Fibroblast of upper back skin (primary cell): ENCODE data around the gene IL4R.

Experiments
- DNase-seq: peaks from one replicate; pipeline ENCODE4 v3.0.0-alpha.2; 2013

IL4R gene

GRCh38 chr16:27289669-27290068, 24.1 kb upstream of the IL4R start:
- DNase-seq: peak; percentile 66

- DNase-seq: no peak
These were observed 23.2 kb upstream of the IL4R start for GRCh38 chr16:27290562-27290961.

- DNase-seq: no peak
These were observed 22.7 kb upstream of the IL4R start for GRCh38 chr16:27291106-27291505.

- no peak for DNase-seq
These were observed 22.0 kb upstream of the IL4R start for GRCh38 chr16:27291722-27292240.

- DNase-seq: no peak
These were observed 20.4 kb upstream of the IL4R start for GRCh38 chr16:27293343-27293742.

- no peak for DNase-seq
These were observed 15.6 kb upstream of the IL4R start for GRCh38 chr16:27298132-27298531.

- DNase-seq: no peak
These were observed 12.4 kb upstream of the IL4R start for GRCh38 chr16:27301236-27301861.

- DNase-seq: no peak
These were observed 11.6 kb upstream of the IL4R start for GRCh38 chr16:27302126-27302525.

- DNase-seq: no peak
These were observed 10.3 kb upstream of the IL4R start for GRCh38 chr16:27303256-27304100.

GRCh38 chr16:27304102-27304501, 9.7 kb upstream of the IL4R start:
- DNase-seq: no peak

- DNase-seq: no peak
These were observed 8.7 kb upstream of the IL4R start for GRCh38 chr16:27304881-27305745.

- no peak for DNase-seq
These were observed 7.8 kb upstream of the IL4R start for GRCh38 chr16:27305839-27306442.

GRCh38 chr16:27308792-27309191, 5.0 kb upstream of the IL4R start:
- no peak for DNase-seq

GRCh38 chr16:27310576-27311447, 3.0 kb upstream of the IL4R start:
- DNase-seq: no peak

GRCh38 chr16:27311448-27311830, 2.3 kb upstream of the IL4R start:
- no peak for DNase-seq

- DNase-seq: no peak
These were observed 1.9 kb upstream of the IL4R start for GRCh38 chr16:27311897-27312303.

GRCh38 chr16:27312580-27313421, 973 bp upstream of the IL4R start:
- DNase-seq: no peak

GRCh38 chr16:27314161-27314723, 468 bp downstream of the IL4R start:
- DNase-seq: peak; percentile 83

- no peak for DNase-seq
These were observed 1.2 kb downstream of the IL4R start for GRCh38 chr16:27314986-27315332.

GRCh38 chr16:27315333-27316037, 1.7 kb downstream of the IL4R start:
- peak; percentile 40 for DNase-seq
